Nephron progenitor cell (in vitro differentiated cells): ENCODE data around the gene RNASEH2B.

ENCODE experiments used
- DNase-seq: peaks from one replicate; pipeline ENCODE4 v3.0.0; 2021
- H3K27ac Mint-ChIP-seq: 2 replicates; pipeline ENCODE4 v1.8.0; 2021; ENCODE audit warnings: mild to moderate bottlenecking, moderate library complexity, mixed read lengths
- H3K27me3 Mint-ChIP-seq: 2 replicates; pipeline ENCODE4 v1.8.0; 2021; ENCODE audit warnings: mild to moderate bottlenecking, low read depth, mixed read lengths; ENCODE audit not compliant: poor library complexity
- H3K36me3 Mint-ChIP-seq: 2 replicates; pipeline ENCODE4 v1.8.0; 2021; ENCODE audit warnings: low read depth, mixed read lengths
- H3K4me1 Mint-ChIP-seq: 2 replicates; pipeline ENCODE4 v1.8.0; 2021; ENCODE audit warnings: mixed read lengths
- H3K4me3 Mint-ChIP-seq: 2 replicates; pipeline ENCODE4 v1.8.0; 2021; ENCODE audit warnings: mild to moderate bottlenecking, moderate library complexity, mixed read lengths
- H3K9me3 Mint-ChIP-seq: 2 replicates; pipeline ENCODE4 v1.8.0; 2021; ENCODE audit warnings: mild to moderate bottlenecking, moderate library complexity, mixed read lengths
- CTCF ChIP-seq: fragments of 200-600 bp; sonication (generic); IDR thresholded peaks from 2 replicates; pipeline ENCODE4 v1.5.0; 2021; ENCODE audit warnings: antibody characterized with exemption

RNASEH2B gene, protein sequence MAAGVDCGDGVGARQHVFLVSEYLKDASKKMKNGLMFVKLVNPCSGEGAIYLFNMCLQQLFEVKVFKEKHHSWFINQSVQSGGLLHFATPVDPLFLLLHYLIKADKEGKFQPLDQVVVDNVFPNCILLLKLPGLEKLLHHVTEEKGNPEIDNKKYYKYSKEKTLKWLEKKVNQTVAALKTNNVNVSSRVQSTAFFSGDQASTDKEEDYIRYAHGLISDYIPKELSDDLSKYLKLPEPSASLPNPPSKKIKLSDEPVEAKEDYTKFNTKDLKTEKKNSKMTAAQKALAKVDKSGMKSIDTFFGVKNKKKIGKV

DNA sequence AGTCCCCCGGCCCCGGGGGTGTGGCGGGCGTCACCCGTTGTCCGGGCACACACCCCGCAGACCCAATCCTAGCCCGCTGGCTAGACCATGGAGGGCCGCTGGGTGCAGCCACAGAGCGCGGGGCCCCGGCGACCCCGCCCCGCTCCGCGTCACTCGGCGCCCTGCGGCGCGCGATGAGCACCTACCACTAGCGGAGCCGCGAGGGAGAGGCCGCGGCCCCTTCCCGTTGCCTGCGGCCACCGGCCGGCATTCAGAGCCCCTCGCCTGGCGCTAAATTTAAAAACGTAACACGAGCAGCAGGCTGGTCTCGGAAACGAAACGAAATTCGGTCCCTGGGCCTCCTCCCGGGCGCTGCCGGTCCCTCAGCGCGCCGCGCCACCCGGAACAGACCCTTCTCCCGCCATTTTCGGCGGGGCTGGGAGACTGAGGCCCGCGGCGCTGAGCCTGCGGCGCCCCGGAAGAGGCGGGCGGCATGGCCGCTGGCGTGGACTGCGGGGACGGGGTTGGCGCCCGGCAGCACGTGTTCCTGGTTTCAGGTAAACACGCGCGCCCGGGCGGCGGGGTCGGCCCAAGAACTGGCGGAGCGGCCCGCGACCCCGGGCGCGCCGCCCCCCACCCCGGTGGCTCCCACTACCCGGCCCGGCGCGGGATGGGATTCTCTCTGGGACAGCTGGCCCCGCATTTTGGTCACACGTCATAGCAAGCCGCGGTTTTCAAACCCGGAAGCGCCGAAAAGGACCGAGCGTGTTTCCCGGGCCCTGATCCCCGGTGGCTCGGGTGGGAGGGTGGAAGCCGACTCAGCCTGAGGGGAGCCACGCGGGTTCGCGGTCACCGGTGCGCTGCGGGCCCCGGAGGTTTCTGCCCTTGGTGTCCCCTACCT lies at the start of gene RNASEH2B:
RNASEH2B (plus strand) TSS at position 187 of the 880 bp plus-strand sequence; CDS start at position 473, 286 bp downstream.
- H3K36me3 Mint-ChIP-seq, result no peaks in the 10 kb centered on the region
- peak; percentile 71 for DNase-seq
- TF ChIP-seq CTCF, result no peak
- peaks cover 50% of the 10 kb centered on the region for H3K4me1 Mint-ChIP-seq
- H3K27me3 Mint-ChIP-seq, result no peaks in the 10 kb centered on the region
- H3K27ac Mint-ChIP-seq, result peak within 1 kb of the TSS; percentile 70
- H3K4me3 Mint-ChIP-seq, result peak within 1 kb of the TSS; percentile 88
- H3K9me3 Mint-ChIP-seq, result no peaks in the 10 kb centered on the region

GRCh38 chr13:50864492-50864891 lies 45.1 kb upstream of the RNASEH2B start:
- Mint-ChIP-seq H3K36me3 (peaks cover 7% of the 10 kb centered on the region), H3K27me3 (no peaks in the 10 kb centered on the region), H3K9me3 (peaks cover 38% of the 10 kb centered on the region), H3K4me1 (no peaks in the 10 kb centered on the region), H3K4me3 (no peak overlapping the region), H3K27ac (no peak overlapping the region)
- no peak for TF ChIP-seq CTCF
- DNase-seq, result no peak

GRCh38 chr13:50866817-50867636 lies 42.6 kb upstream of the RNASEH2B start:
- Mint-ChIP-seq H3K4me3 (no peak overlapping the region), H3K27me3 (no peaks in the 10 kb centered on the region), H3K27ac (no peak overlapping the region), H3K4me1 (no peaks in the 10 kb centered on the region), H3K36me3 (peaks cover 4% of the 10 kb centered on the region), H3K9me3 (peaks cover 19% of the 10 kb centered on the region)
- no peak for DNase-seq
- no peak for TF ChIP-seq CTCF

- no peaks in the 10 kb centered on the region for H3K27me3 Mint-ChIP-seq
- no peak for TF ChIP-seq CTCF
- H3K4me1 Mint-ChIP-seq, result no peaks in the 10 kb centered on the region
- no peak overlapping the region for H3K27ac Mint-ChIP-seq
- H3K9me3 Mint-ChIP-seq, result peaks cover 14% of the 10 kb centered on the region
- peaks cover 4% of the 10 kb centered on the region for H3K36me3 Mint-ChIP-seq
- DNase-seq, result no peak
- no peak overlapping the region for H3K4me3 Mint-ChIP-seq
Observed at GRCh38 chr13:50867637-50867945, 42.0 kb upstream of the RNASEH2B start.

- H3K36me3 Mint-ChIP-seq, result peaks cover 4% of the 10 kb centered on the region
- H3K27me3 Mint-ChIP-seq, result no peaks in the 10 kb centered on the region
- H3K4me3 Mint-ChIP-seq, result no peak overlapping the region
- H3K9me3 Mint-ChIP-seq, result peaks cover 4% of the 10 kb centered on the region
- H3K27ac Mint-ChIP-seq, result no peak overlapping the region
- no peak for TF ChIP-seq CTCF
- no peak for DNase-seq
- H3K4me1 Mint-ChIP-seq, result peaks cover 5% of the 10 kb centered on the region
Observed at GRCh38 chr13:50871405-50871804, 38.2 kb upstream of the RNASEH2B start.
